OCI-LY7 (cell line): ENCODE measurements around the gene CERS6. TPM values are rescaled to one million over a fixed set of nuclear protein-coding genes. Genes with fewer than 3 reads are reported as not detected.

ENCODE experiments used
- BruUV-seq: library from RNA; stranded (reverse); fragments of 400-500 nt; replicated peaks from 2 replicates; lab custom pipeline; 2021; lab: Mats Ljungman, UMichigan
- CTCF ChIA-PET: fragments of 300-600 bp; sonication (Branson Sonifier 250); formaldehyde crosslinking; loops from one replicate; lab custom pipeline; 2022; ENCODE audit warnings: antibody characterized with exemption; ENCODE audit not compliant: unreplicated experiment; lab: Charles Lee
- POLR2A ChIA-PET: fragments of 300-600 bp; sonication (Branson Sonifier 250); formaldehyde crosslinking; loops from one replicate; lab custom pipeline; 2022; ENCODE audit warnings: antibody characterized with exemption; lab: Charles Lee
- DNase-seq: peaks from one replicate; pipeline ENCODE4 v3.0.0-alpha.2; 2015; ENCODE audit warnings: low spot score
- H2AFZ ChIP-seq: fragments of 200-600 bp; sonication (generic), shearing (Covaris generic); 2 replicates; pipeline ENCODE4 v1.6.1; 2014; ENCODE audit warnings: mild to moderate bottlenecking, antibody characterized with exemption, low read length, moderate library complexity
- H3K27ac ChIP-seq: fragments of 200-600 bp; sonication (generic); 2 replicates; pipeline ENCODE4 v1.5.1; 2014; ENCODE audit warnings: mixed run types, low read depth, mild to moderate bottlenecking, moderate library complexity, low read length, inconsistent platforms; ENCODE audit not compliant: poor library complexity, severe bottlenecking
- H3K36me3 ChIP-seq: fragments of 200-600 bp; sonication (generic); 2 replicates; pipeline ENCODE4 v1.6.1; 2014; ENCODE audit warnings: mild to moderate bottlenecking, antibody characterized with exemption, low read length, moderate library complexity, mixed read lengths; ENCODE audit not compliant: insufficient read depth
- H3K4me1 ChIP-seq: fragments of 200-600 bp; sonication (generic); 2 replicates; pipeline ENCODE4 v1.5.1; 2014; ENCODE audit warnings: mild to moderate bottlenecking, low read length; ENCODE audit not compliant: insufficient read depth, poor library complexity, severe bottlenecking
- H3K4me2 ChIP-seq: fragments of 200-600 bp; sonication (generic); 2 replicates; pipeline ENCODE4 v1.6.1; 2014; ENCODE audit warnings: mild to moderate bottlenecking, low read length
- H3K4me3 ChIP-seq: fragments of 200-600 bp; sonication (generic); 2 replicates; pipeline ENCODE4 v1.5.1; 2014; ENCODE audit warnings: mild to moderate bottlenecking, low read depth, low read length; ENCODE audit not compliant: poor library complexity, severe bottlenecking
- H3K79me2 ChIP-seq: fragments of 200-600 bp; sonication (generic); 2 replicates; pipeline ENCODE4 v1.6.1; 2016; ENCODE audit warnings: low read depth, mild to moderate bottlenecking, low read length, moderate library complexity, mixed read lengths; ENCODE audit not compliant: insufficient read depth
- H3K9me2 ChIP-seq: fragments of 200-600 bp; sonication (generic); 2 replicates; pipeline ENCODE4 v1.6.1; 2016; ENCODE audit warnings: mild to moderate bottlenecking, low read length, mixed read lengths; ENCODE audit not compliant: insufficient read depth
- H3K9me3 ChIP-seq: fragments of 200-600 bp; sonication (generic); 2 replicates; pipeline ENCODE4 v1.6.1; 2014; ENCODE audit warnings: mild to moderate bottlenecking, mixed run types, low read length, mixed read lengths
- H4K20me1 ChIP-seq: fragments of 200-600 bp; sonication (generic); 2 replicates; pipeline ENCODE4 v1.6.1; 2014; ENCODE audit warnings: mild to moderate bottlenecking, antibody characterized with exemption, low read length, moderate library complexity, mixed read lengths; ENCODE audit not compliant: insufficient read depth
- EZH2phosphoT487 ChIP-seq: fragments of 200-600 bp; sonication (generic); IDR thresholded peaks from 2 replicates; pipeline ENCODE4 v1.6.1; 2018; ENCODE audit warnings: low read depth, borderline replicate concordance, mild to moderate bottlenecking, mixed run types, antibody characterized with exemption, low read length, moderate library complexity, mixed read lengths
- intact Hi-C: fragments of 100-400 bp; cut with micrococcal nuclease; formaldehyde crosslinking; loops from one replicate; pipeline ENCODE4 v1.10.0; 2022; ENCODE audit not compliant: unreplicated experiment
- total RNA-seq, 2 experiments: library from RNA; depleted of rRNA in 1 of 2; stranded (reverse); fragments of >200 nt in 1 of 2; shearing (Covaris generic) in 1 of 2; gene quantifications; 2 replicates each; pipeline ENCODE4 v1.2.3, GENCODE V29; 2014 to 2022
- TF ChIP-seq, protein P1 (sequence below): fragments of 200-600 bp; sonication (generic); conservative IDR thresholded peaks from 2 replicates; pipeline ENCODE4 v1.5.1; 2014; ENCODE audit warnings: mild to moderate bottlenecking, antibody characterized with exemption, low read length, moderate library complexity, mixed read lengths

The CERS6 gene
- total RNA-seq, 2 experiments from 2014 or later, result 0.04 TPM; not detected in 1

- H3K4me2 ChIP-seq, result no peak overlapping the region
- H3K36me3 ChIP-seq, result no peaks in the 10 kb centered on the region
- no peaks in the 10 kb centered on the region for H3K9me3 ChIP-seq
- no peak overlapping the region for H3K4me3 ChIP-seq
- H3K4me1 ChIP-seq, result peaks cover 7% of the 10 kb centered on the region
- ChIA-PET CTCF (no interaction called here), POLR2A (interaction anchor here (1.3 kb wide), 1 partner anchor 15 kb away, joined by 5 read pairs; no protein-coding TSS in a partner anchor)
- H2AFZ ChIP-seq, result no peak overlapping the region
- no peaks in the 10 kb centered on the region for H4K20me1 ChIP-seq
- H3K27ac ChIP-seq, result no peak overlapping the region
- BruUV-seq, result no TSS peak
- intact Hi-C loops, result no loop called here
- no peaks in the 10 kb centered on the region for H3K79me2 ChIP-seq
- DNase-seq, result no peak
- no peaks in the 10 kb centered on the region for H3K9me2 ChIP-seq
- no peak for TF ChIP-seq EZH2phosphoT487
- TF ChIP-seq, protein P1, sequence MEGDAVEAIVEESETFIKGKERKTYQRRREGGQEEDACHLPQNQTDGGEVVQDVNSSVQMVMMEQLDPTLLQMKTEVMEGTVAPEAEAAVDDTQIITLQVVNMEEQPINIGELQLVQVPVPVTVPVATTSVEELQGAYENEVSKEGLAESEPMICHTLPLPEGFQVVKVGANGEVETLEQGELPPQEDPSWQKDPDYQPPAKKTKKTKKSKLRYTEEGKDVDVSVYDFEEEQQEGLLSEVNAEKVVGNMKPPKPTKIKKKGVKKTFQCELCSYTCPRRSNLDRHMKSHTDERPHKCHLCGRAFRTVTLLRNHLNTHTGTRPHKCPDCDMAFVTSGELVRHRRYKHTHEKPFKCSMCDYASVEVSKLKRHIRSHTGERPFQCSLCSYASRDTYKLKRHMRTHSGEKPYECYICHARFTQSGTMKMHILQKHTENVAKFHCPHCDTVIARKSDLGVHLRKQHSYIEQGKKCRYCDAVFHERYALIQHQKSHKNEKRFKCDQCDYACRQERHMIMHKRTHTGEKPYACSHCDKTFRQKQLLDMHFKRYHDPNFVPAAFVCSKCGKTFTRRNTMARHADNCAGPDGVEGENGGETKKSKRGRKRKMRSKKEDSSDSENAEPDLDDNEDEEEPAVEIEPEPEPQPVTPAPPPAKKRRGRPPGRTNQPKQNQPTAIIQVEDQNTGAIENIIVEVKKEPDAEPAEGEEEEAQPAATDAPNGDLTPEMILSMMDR, result no peak
Measured at GRCh38 chr2:168466190-168466737, 10.2 kb downstream of the CERS6 start.

DNA sequence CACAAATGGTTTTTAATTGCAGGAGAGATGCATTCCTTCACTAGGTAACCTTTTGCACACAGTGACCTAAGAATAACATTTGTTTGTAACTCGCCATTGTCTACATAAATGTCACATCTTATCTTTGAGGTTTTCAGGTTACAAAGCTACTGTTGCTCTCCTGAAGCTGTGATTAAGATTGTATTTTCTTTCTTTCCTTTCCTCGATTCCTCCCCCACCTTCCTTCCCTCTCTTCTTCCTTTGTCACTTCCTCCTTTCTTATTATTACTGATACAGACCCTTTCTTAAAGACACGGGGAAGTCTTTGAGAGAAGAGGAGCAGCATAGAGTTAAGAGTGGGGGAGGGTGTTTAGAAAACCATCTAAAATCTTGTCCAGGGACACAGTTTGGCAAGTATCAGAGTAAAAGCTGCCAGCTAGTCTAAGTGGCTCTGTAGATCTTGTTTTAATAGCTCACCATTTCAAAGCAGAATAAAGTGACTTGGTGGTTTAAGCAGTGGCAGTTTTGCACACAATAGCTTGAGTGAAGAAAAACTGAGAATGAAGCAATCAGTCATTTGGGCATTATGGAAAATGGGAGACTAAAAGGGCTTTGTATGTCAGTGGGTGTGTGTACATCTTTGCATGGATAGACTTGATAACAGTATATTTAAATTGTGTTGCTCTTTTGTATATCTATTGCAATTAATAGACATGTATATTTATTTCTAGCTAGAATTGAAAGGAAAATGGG is 10.9 kb downstream of the CERS6 start:
- no peaks in the 10 kb centered on the region for H4K20me1 ChIP-seq
- no peak overlapping the region for H3K27ac ChIP-seq
- BruUV-seq, result no TSS peak
- ChIA-PET POLR2A (interaction anchor here (1.3 kb wide), 1 partner anchor 16 kb away, joined by 5 read pairs; no protein-coding TSS in a partner anchor), CTCF (no interaction called here)
- no peaks in the 10 kb centered on the region for H3K36me3 ChIP-seq
- H3K4me3 ChIP-seq, result no peak overlapping the region
- H3K4me1 ChIP-seq, result peaks cover 7% of the 10 kb centered on the region
- no peaks in the 10 kb centered on the region for H3K9me3 ChIP-seq
- DNase-seq, result no peak
- intact Hi-C loops, result no loop called here
- H3K79me2 ChIP-seq, result no peaks in the 10 kb centered on the region
- TF ChIP-seq, protein P1, result no peak
- TF ChIP-seq EZH2phosphoT487, result no peak
- no peaks in the 10 kb centered on the region for H3K9me2 ChIP-seq
- H2AFZ ChIP-seq, result no peak overlapping the region
- no peak overlapping the region for H3K4me2 ChIP-seq

- H3K27ac ChIP-seq, result no peak overlapping the region
- H3K9me3 ChIP-seq, result no peaks in the 10 kb centered on the region
Measured at GRCh38 chr2:168467729-168468128, 11.7 kb downstream of the CERS6 start.

More at GRCh38 chr2:168467729-168468128, 11.7 kb downstream of the CERS6 start:
- Histone ChIP-seq H4K20me1 (no peaks in the 10 kb centered on the region), H3K4me2 (no peak overlapping the region), H3K4me3 (no peak overlapping the region), H3K36me3 (no peaks in the 10 kb centered on the region), H3K9me2 (no peaks in the 10 kb centered on the region), H3K4me1 (peaks cover 7% of the 10 kb centered on the region), H2AFZ (no peak overlapping the region), H3K79me2 (no peaks in the 10 kb centered on the region)
- DNase-seq, result no peak
- no TSS peak for BruUV-seq
- CTCF ChIA-PET, result no interaction called here
- TF ChIP-seq EZH2phosphoT487, result no peak
- TF ChIP-seq, protein P1, result no peak
- intact Hi-C loops, result no loop called here
- POLR2A ChIA-PET, result interaction anchor here (1.3 kb wide), 1 partner anchor 16 kb away, joined by 5 read pairs; no protein-coding TSS in a partner anchor
